Activated gamma-delta T cell treated with Interleukin-2 at 50 U/mL for 16 hours (primary cell): ENCODE measurements around the gene ZNF512B.
A peak's percentile ranks its signal among the peaks of the same experiment; 100 is the strongest.

Source experiments
- DNase-seq: peaks from one replicate; pipeline ENCODE4 v3.0.0-alpha.2; 2020

Gene ZNF512B

DNA sequence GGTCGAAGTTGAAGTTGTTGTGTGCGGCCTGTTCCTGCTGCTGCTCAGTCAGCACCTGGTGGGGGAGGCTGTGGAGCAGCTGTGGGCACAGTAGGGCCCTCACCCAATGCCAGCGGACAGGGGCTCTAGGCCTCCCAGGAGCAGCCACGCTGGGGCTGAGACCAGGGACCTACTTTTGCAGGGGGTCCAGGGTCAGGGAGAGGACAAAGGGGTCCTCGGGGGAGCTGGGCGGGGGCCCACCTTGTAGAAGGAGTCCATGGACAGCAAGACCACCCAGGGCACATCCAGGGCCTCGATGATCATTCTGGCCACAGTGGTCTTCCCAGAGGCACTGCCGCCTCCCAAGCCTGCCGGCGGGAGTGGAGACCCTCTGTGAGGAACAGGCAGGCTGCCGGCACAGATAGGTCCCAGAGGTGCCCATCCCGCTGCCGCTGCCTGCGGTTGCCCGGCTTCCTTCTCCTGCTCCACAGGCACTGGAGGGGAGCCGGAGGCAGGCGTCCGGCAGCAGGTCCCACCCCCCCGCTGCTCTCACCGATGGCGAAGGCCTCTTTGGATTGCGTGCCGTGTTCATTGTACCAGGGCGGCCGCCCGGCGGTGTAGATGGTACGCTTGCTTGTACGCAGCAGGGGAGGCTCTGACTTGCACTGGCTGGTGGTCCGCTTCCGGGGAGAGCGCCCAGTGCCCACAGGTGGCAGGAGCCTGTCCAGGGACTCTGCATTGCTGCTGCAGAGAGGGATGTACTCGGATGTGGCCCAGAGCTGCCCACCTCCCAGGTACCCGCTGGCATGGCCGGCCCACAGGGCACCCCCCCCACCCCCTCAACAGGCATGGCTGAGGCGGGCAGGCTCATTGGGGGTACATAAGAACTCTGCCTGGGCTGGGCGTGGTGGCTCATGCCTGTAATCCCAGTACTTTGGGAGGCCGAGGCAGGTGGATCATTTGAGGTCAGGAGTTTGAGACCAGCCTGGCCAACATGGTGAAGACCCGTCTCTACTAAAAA is 23.5 kb downstream of the ZNF512B start:
- DNase-seq: no peak

GRCh38 chr20:63945031-63945658 is 24.6 kb downstream of the ZNF512B start:
- DNase-seq: no peak

GRCh38 chr20:63944078-63944941 is 25.4 kb downstream of the ZNF512B start:
- DNase-seq: no peak

DNA sequence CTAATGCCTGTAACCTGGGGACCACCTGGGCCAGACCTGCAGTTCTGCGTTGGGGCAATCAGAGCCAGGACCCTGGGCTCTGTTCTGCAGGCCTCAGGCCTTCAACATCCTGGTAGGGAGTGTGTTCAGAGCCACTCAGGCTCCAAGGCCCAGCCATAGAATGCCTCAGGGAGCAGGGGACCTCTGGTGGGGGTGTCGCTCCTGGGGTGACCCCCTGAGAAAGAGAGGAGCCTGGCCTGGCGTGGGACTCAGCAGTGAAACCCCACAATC is 26.0 kb downstream of the ZNF512B start:
- DNase-seq: no peak

DNA sequence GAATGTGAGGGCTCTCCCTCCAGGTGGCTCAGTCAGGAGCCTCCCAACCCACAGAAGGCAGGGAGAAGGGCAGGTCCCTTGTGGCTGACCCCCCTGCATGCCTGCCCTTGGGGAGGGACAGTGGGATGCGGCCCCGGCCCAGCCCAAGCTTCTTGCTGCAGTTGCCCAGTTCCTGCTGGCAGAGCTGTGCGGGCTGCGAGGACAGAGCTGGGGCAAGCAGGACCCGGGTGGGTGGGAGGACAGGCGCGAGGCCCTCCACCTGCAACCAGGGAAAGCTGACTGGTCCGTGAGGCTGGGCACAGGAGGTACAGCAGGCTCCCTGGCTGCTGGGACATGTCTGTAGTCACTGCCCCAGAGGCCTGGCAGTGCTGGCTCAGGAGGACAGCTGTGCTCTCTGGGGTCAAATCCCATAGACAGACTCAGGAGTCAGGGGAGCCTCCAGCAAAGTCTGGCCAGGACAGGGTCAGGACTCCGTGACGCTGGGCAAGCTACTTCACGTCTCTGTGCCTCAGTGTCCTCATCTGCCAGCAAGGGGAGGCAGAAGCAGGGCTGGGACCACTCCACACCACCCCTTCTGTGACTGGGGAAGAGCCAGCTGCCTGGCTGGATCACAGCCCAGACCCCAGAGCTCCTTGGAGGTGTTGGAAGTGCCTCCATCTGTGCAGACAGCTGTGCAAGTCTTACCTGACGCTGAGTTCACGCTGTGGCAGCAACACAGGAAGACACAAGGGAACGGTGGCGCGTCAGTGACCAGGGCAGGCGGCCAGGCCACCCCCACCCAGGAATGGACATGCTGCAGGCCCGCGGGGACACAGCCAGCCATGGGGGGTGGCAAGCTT is 26.5 kb downstream of the ZNF512B start:
- no peak for DNase-seq

GRCh38 chr20:63942250-63942951 is 27.3 kb downstream of the ZNF512B start:
- no peak for DNase-seq

GRCh38 chr20:63941282-63942081 is 28.2 kb downstream of the ZNF512B start:
- DNase-seq: peak; percentile 74

GRCh38 chr20:63940472-63941266 is 29.1 kb downstream of the ZNF512B start:
- no peak for DNase-seq

- no peak for DNase-seq
These were observed 29.7 kb downstream of the ZNF512B start for GRCh38 chr20:63940071-63940471.

- DNase-seq: no peak
These were observed 30.4 kb downstream of the ZNF512B start for GRCh38 chr20:63939061-63939935.

- DNase-seq: no peak
These were observed 32.1 kb downstream of the ZNF512B start for GRCh38 chr20:63937596-63937995.

DNA sequence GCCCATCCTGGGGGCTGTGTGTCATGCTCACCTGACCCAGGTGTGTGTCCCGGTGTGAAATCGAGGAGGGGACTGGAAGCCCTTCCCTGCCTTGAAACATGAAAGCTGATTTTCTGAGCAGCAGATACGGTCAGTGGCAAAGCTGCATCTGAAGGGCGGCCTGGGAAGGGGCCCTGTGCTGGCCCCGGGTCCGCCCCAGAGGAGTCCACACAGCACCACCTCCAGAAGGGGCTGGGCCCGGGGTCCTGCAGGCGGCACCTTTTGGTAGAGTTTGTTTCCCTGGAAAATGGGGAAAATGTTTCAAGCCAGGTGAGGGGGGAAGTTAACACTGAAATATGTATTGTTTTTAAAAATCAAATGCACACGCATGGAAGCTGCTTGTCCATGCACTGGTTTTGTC is 34.3 kb downstream of the ZNF512B start:
- no peak for DNase-seq

- no peak for DNase-seq
These were observed 35.3 kb downstream of the ZNF512B start for GRCh38 chr20:63934271-63935068.

DNA sequence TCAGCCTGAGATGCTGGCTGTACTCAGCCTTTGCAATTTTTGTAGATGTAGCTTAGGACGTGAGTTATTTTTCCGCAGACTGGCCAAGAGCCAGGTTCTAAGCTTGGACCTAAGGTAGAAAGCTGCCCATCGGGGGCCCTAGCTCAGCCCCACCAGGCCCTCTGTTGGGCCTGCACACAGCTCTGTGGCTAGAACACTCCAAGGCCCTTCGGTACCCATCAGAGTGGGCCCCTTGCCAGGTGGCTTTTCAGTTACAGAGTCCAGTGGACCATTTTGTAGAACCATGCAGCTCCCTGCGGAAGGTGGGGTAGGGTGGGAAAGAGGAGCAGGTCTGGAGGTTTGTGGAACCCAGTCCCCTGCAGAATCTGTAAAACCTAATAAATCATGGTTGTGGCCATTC is 36.1 kb downstream of the ZNF512B start:
- no peak for DNase-seq

GRCh38 chr20:63932606-63933160 is 37.0 kb downstream of the ZNF512B start:
- no peak for DNase-seq

- no peak for DNase-seq
These were observed 38.0 kb downstream of the ZNF512B start for GRCh38 chr20:63931735-63932134.

DNA sequence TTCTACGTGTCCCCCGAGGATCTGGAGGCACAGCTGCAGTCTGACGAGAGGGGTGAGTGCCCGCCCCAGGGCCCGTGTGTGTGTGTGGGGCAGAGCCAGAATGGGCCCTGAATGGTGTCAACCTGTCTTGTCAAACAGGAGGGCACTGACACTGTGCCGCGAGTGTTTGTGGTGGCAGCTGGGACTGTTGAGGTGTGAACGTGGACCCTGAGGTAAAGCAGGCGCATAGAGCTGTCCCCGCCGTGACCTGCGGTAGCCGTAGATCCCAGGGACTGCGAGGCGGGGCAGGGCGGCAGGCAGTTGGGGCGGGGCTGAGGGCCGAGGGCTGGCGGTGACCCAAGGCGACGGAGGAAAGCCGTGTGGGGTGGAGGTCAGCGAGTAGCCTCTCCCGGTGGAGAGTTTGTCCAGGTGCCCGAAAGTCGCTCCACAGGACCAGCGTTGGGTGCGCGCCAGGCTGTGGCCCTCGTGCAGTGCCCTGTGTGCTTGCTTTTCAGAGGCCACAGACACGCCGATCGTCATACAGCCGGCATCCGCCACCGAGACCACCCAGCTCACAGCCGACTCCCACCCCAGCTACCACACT is 38.7 kb downstream of the ZNF512B start:
- DNase-seq: no peak
